OCI-M2 (cell line): Measurements from ENCODE around the gene FBXW12.
"Not testable (repeated sequence)": the region's sequence is repeated elsewhere in the genome, so short reads cannot be mapped to it uniquely, and the experiment has no call there.

ENCODE experiments used
- DNase-seq: peaks from one replicate; lab custom pipeline; 2025; ENCODE audit not compliant: unreplicated experiment; lab: John Stamatoyannopoulos, UW

Gene FBXW12

GRCh38 chr3:48371651-48372376 lies at the start of gene FBXW12:
TSS of gene FBXW12 (plus strand) at chr3:48372219. CDS start at chr3:48372768, 549 bp downstream.
- DNase-seq = no peak

GRCh38 chr3:48331706-48332435 lies 40.1 kb upstream of the FBXW12 start:
- DNase-seq = not testable (repeated sequence)

GRCh38 chr3:48333346-48334245 lies 38.4 kb upstream of the FBXW12 start, which contains the start of gene SPINK8:
TSS of gene SPINK8 (minus strand) at chr3:48333661. CDS start at chr3:48328341, 5,320 bp downstream.
- not testable (repeated sequence) for DNase-seq

- DNase-seq = no peak
These were observed 37.4 kb upstream of the FBXW12 start for GRCh38 chr3:48334605-48335004.

GRCh38 chr3:48335286-48335685 lies 36.7 kb upstream of the FBXW12 start:
- DNase-seq = not testable (repeated sequence)

GRCh38 chr3:48337536-48337935 lies 34.5 kb upstream of the FBXW12 start:
- DNase-seq = not testable (repeated sequence)

- no peak for DNase-seq
These were observed 33.4 kb upstream of the FBXW12 start for GRCh38 chr3:48338635-48339034.

- DNase-seq = no peak
These were observed 28.6 kb upstream of the FBXW12 start for GRCh38 chr3:48343432-48343831.

- no peak for DNase-seq
These were observed 27.0 kb upstream of the FBXW12 start for GRCh38 chr3:48344867-48345507.

- no peak for DNase-seq
These were observed 26.0 kb upstream of the FBXW12 start for GRCh38 chr3:48345946-48346572.

- no peak for DNase-seq
These were observed 24.5 kb upstream of the FBXW12 start for GRCh38 chr3:48347500-48347899.

GRCh38 chr3:48352546-48352945 lies 19.5 kb upstream of the FBXW12 start:
- no peak for DNase-seq

- DNase-seq = no peak
These were observed 18.0 kb upstream of the FBXW12 start for GRCh38 chr3:48353987-48354386.

GRCh38 chr3:48356419-48356818 lies 15.6 kb upstream of the FBXW12 start:
- DNase-seq = no peak

GRCh38 chr3:48361928-48362327 lies 10.1 kb upstream of the FBXW12 start:
- no peak for DNase-seq

GRCh38 chr3:48364840-48365239 lies 7.2 kb upstream of the FBXW12 start:
- DNase-seq = no peak

GRCh38 chr3:48367201-48367600 lies 4.8 kb upstream of the FBXW12 start:
- DNase-seq = no peak

GRCh38 chr3:48369693-48370332 lies 2.2 kb upstream of the FBXW12 start:
- no peak for DNase-seq

- no peak for DNase-seq
These were observed 1.7 kb upstream of the FBXW12 start for GRCh38 chr3:48370333-48370713.

- DNase-seq = no peak
These were observed 355 bp downstream of the FBXW12 start for GRCh38 chr3:48372377-48372770.
